Measurements from ENCODE around the gene PLA2G4E. TPM values are rescaled to one million over a fixed set of nuclear protein-coding genes. Genes with fewer than 3 reads are reported as not detected.

PLA2G4E gene
- total RNA-seq, 4 donors from 2014 or later, result not detected

- intact Hi-C loops (cut with DNase I; ENCODE audit: low total_unique reads) (no loop called here), in situ Hi-C loops (cut with MboI; ENCODE audit: low sequenced_read_pairs in 4 of 4) (no loop called here)
- H3K27ac ChIP-seq, result peak overlapping the region in 1 of 4 donors; percentile 23
These were observed 39.6 kb upstream of the PLA2G4E start for GRCh38 chr15:42060477-42060763.

GRCh38 chr15:42059661-42060476 lies 39.0 kb upstream of the PLA2G4E start:
- H3K4me1 ChIP-seq, result peaks cover 15 to 20% of the 10 kb centered on the region in 2 donors
- no peaks in the 10 kb centered on the region for H3K36me3 ChIP-seq
- DNase-seq (no peak), ATAC-seq (no peak)
- H3K27ac ChIP-seq, result no peak overlapping the region
- in situ Hi-C loops (cut with MboI; ENCODE audit: low sequenced_read_pairs in 4 of 4), result loop anchor here (5.0 to 10.0 kb wide), 3 partner anchors 63 to 68 kb away; no protein-coding TSS in a partner anchor
- H3K4me3 ChIP-seq, result no peak overlapping the region
- no peak for TF ChIP-seq POLR2A (IDR thresholded peaks at IDR 0.05)
- TF ChIP-seq CTCF (IDR thresholded peaks at IDR 0.05 in 4 of 5, conservative IDR thresholded peaks at IDR 0.05 in 1 of 5), result peak; percentile 80 to 91 (median 87)
- no peaks in the 10 kb centered on the region for H3K9me3 ChIP-seq
- intact Hi-C loops (cut with DNase I; ENCODE audit: low total_unique reads), result no loop called here
- no peaks in the 10 kb centered on the region for H3K27me3 ChIP-seq

More at GRCh38 chr15:42060477-42060763, 39.6 kb upstream of the PLA2G4E start:
- no peaks in the 10 kb centered on the region for H3K9me3 ChIP-seq
- H3K36me3 ChIP-seq, result no peaks in the 10 kb centered on the region
- ATAC-seq, result no peak
- H3K4me1 ChIP-seq, result peaks cover 15 to 19% of the 10 kb centered on the region in 2 donors
- H3K27me3 ChIP-seq, result no peaks in the 10 kb centered on the region
- H3K4me3 ChIP-seq, result no peak overlapping the region
- no peak for TF ChIP-seq CTCF (IDR thresholded peaks at IDR 0.05 in 4 of 5, conservative IDR thresholded peaks at IDR 0.05 in 1 of 5)
- no peak for TF ChIP-seq POLR2A (IDR thresholded peaks at IDR 0.05)
- DNase-seq, result no peak

DNA sequence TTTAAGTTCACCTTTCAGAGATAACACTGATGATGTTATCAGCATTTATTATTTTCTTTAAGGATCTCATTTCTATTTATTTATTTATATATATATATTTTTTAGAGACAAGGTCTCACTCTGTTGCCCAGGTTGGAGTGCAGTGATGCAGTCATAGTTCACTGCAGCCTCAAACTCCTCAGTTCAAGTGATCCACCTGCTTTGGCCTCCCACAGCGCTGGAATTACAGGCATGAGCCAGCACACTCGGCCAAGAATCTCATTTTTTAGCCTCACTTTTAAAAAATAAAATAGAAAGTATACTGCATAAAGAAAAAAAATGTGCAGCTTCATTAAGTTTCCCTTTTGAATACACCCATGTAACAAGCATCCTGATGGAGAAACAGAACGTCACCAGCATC lies 37.9 kb upstream of the PLA2G4E start:
- no peak overlapping the region for H3K27ac ChIP-seq
- TF ChIP-seq POLR2A (IDR thresholded peaks at IDR 0.05), result no peak
- no peak for TF ChIP-seq CTCF (IDR thresholded peaks at IDR 0.05 in 4 of 5, conservative IDR thresholded peaks at IDR 0.05 in 1 of 5)
- peaks cover 21 to 24% of the 10 kb centered on the region in 2 donors for H3K4me1 ChIP-seq
- in situ Hi-C loops (cut with MboI; ENCODE audit: low sequenced_read_pairs in 4 of 4), result loop anchor here (5.0 to 10.0 kb wide), 3 partner anchors 61 to 66 kb away; no protein-coding TSS in a partner anchor
- H3K4me3 ChIP-seq, result no peak overlapping the region
- DNase-seq, result no peak
- intact Hi-C loops (cut with DNase I; ENCODE audit: low total_unique reads), result no loop called here
- ATAC-seq, result no peak
- no peaks in the 10 kb centered on the region for H3K9me3 ChIP-seq
- no peaks in the 10 kb centered on the region for H3K27me3 ChIP-seq
- H3K36me3 ChIP-seq, result no peaks in the 10 kb centered on the region

DNA sequence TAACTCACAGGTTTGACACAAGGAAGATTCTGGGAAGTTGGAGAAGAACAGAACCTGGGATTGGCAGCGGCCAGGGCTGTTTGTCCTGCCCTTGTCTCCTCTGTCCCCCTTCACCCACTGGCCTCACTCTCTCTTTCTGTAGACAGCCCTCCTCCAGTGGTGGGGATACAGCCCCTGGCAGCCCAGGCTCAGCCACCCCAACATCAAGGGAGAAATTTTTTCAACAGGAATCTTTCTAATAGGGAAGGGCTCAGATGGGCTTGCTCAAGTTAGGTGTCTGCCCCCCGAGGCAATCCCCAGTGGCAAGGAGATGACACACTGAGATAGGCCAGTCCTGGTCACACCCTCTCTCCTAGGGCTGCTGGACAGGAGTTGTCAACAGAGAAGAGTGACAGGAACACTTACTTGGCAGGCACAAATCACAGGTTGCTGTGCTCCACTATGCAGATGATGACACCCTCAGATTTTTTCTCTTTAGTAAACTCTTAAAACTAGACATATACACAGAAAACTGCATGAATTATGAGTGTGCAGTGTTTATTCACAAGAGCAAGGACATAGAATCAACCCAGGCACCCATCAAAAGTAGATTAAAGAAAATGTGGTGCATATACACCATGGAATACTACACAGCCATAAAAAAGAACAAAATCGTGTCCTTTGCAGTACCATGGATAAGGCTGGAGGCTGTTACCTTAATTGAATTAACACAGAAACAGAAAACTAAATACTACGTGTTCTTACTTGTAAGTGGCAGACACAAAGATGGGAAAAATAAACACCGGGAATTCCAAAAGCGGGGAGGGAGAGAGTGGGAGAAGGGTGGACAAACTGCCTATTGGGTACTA lies 37.2 kb upstream of the PLA2G4E start:
- intact Hi-C loops (cut with DNase I; ENCODE audit: low total_unique reads), result loop anchor here (1.0 kb wide), 1 partner anchor 69 kb away; no protein-coding TSS in a partner anchor
- ATAC-seq, result no peak
- no peak for DNase-seq

More for the DNA sequence above, 37.2 kb upstream of the PLA2G4E start:
- H3K27ac ChIP-seq, result no peak overlapping the region
- in situ Hi-C loops (cut with MboI; ENCODE audit: low sequenced_read_pairs in 4 of 4), result loop anchor here (5.0 to 10.0 kb wide), 3 partner anchors 61 to 66 kb away; no protein-coding TSS in a partner anchor
- no peak overlapping the region for H3K4me3 ChIP-seq
- no peaks in the 10 kb centered on the region for H3K9me3 ChIP-seq
- H3K4me1 ChIP-seq, result peaks cover 29 to 31% of the 10 kb centered on the region in 2 donors
- TF ChIP-seq POLR2A (IDR thresholded peaks at IDR 0.05) (no peak), CTCF (IDR thresholded peaks at IDR 0.05 in 4 of 5, conservative IDR thresholded peaks at IDR 0.05 in 1 of 5) (no peak)
- no peaks in the 10 kb centered on the region for H3K36me3 ChIP-seq
- no peaks in the 10 kb centered on the region for H3K27me3 ChIP-seq
